RPMI7951 (cell line): ENCODE results near the gene VPS8. TPM values are rescaled to one million over a fixed set of nuclear protein-coding genes. Genes with fewer than 3 reads are reported as not detected.
"Not testable (repeated sequence)": the region's sequence is repeated elsewhere in the genome, so short reads cannot be mapped to it uniquely, and the experiment has no call there.

ENCODE experiments used
- DNase-seq: peaks from one replicate; pipeline ENCODE4 v3.0.0-alpha.2; 2012; ENCODE audit warnings: low read depth
- total RNA-seq: library from RNA; depleted of rRNA; stranded (reverse); fragments of >200 nt; shearing (Covaris generic); gene quantifications from 2 replicates; pipeline ENCODE4 v1.2.3, GENCODE V29; 2014

The VPS8 gene
- total RNA-seq, 1 experiment from 2014 or later: 30.8 TPM

- no peak for DNase-seq
Observed at GRCh38 chr3:184872200-184872599, 60.2 kb downstream of the VPS8 start.

GRCh38 chr3:184873141-184873540, 61.2 kb downstream of the VPS8 start:
- DNase-seq: no peak

- peak; percentile 41 for DNase-seq
Observed at GRCh38 chr3:184874709-184875644, 63.0 kb downstream of the VPS8 start.

GRCh38 chr3:184880276-184881019, 68.5 kb downstream of the VPS8 start:
- DNase-seq: no peak

- no peak for DNase-seq
Observed at GRCh38 chr3:184884359-184885017, 72.5 kb downstream of the VPS8 start.

- no peak for DNase-seq
Observed at GRCh38 chr3:184885112-184885511, 73.1 kb downstream of the VPS8 start.

- no peak for DNase-seq
Observed at GRCh38 chr3:184887574-184887973, 75.6 kb downstream of the VPS8 start.

GRCh38 chr3:184889312-184889904, 77.4 kb downstream of the VPS8 start:
- DNase-seq: no peak

- no peak for DNase-seq
Observed at GRCh38 chr3:184894051-184894450, 82.1 kb downstream of the VPS8 start.

GRCh38 chr3:184895350-184895749, 83.4 kb downstream of the VPS8 start:
- DNase-seq: no peak

- no peak for DNase-seq
Observed at GRCh38 chr3:184896336-184896735, 84.4 kb downstream of the VPS8 start.

- DNase-seq: no peak
Observed at GRCh38 chr3:184899953-184900595, 88.1 kb downstream of the VPS8 start.

- DNase-seq: not testable (repeated sequence)
Observed at GRCh38 chr3:184907031-184907430, 95.1 kb downstream of the VPS8 start.

- peak; percentile 42 for DNase-seq
Observed at GRCh38 chr3:184907681-184908649, 96.0 kb downstream of the VPS8 start.

GRCh38 chr3:184908859-184909258, 96.9 kb downstream of the VPS8 start:
- no peak for DNase-seq

GRCh38 chr3:184910664-184911063, 98.7 kb downstream of the VPS8 start:
- DNase-seq: no peak

GRCh38 chr3:184911570-184911969, 99.6 kb downstream of the VPS8 start:
- no peak for DNase-seq

- no peak for DNase-seq
Observed at GRCh38 chr3:184912163-184912562, 100.2 kb downstream of the VPS8 start.

GRCh38 chr3:184914628-184915027, 102.7 kb downstream of the VPS8 start:
- no peak for DNase-seq

GRCh38 chr3:184918750-184919149, 106.8 kb downstream of the VPS8 start:
- no peak for DNase-seq
